Right hindlimb (tissue), 1 donor: ENCODE data around the gene SIAE.
"Not testable (repeated sequence)": the region's sequence is repeated elsewhere in the genome, so short reads cannot be mapped to it uniquely, and the experiment has no call there.

Source experiments
- DNase-seq: peaks from one replicate; pipeline ENCODE4 v3.0.0-alpha.2; 2018

Gene SIAE

GRCh38 chr11:124622531-124623451 lies 50.7 kb downstream of the SIAE start, which contains the start of gene TBRG1:
TBRG1 (plus strand) TSS chr11:124622864; CDS start chr11:124623084, 220 bp downstream.
- peak; percentile 96 for DNase-seq

GRCh38 chr11:124618863-124619262 lies 54.7 kb downstream of the SIAE start:
- no peak for DNase-seq

- peak; percentile 36 for DNase-seq
Observed at GRCh38 chr11:124612567-124613246, 60.8 kb downstream of the SIAE start.

GRCh38 chr11:124612045-124612444 lies 61.5 kb downstream of the SIAE start:
- DNase-seq = no peak

GRCh38 chr11:124611064-124611463 lies 62.5 kb downstream of the SIAE start, which contains the start of gene PANX3:
PANX3 (plus strand) TSS chr11:124611428; CDS start chr11:124611557, 129 bp downstream.
- peak; percentile 45 for DNase-seq

- no peak for DNase-seq
Observed at GRCh38 chr11:124610295-124610694, 63.2 kb downstream of the SIAE start.

- DNase-seq = no peak
Observed at GRCh38 chr11:124608147-124608546, 65.4 kb downstream of the SIAE start.

- no peak for DNase-seq
Observed at GRCh38 chr11:124605719-124606118, 67.8 kb downstream of the SIAE start.

- not testable (repeated sequence) for DNase-seq
Observed at GRCh38 chr11:124602723-124603122, 70.8 kb downstream of the SIAE start.

- DNase-seq = no peak
Observed at GRCh38 chr11:124602193-124602592, 71.3 kb downstream of the SIAE start.

GRCh38 chr11:124600621-124601320 lies 72.8 kb downstream of the SIAE start:
- no peak for DNase-seq

- DNase-seq = no peak
Observed at GRCh38 chr11:124597626-124598025, 75.9 kb downstream of the SIAE start.

GRCh38 chr11:124595302-124595701 lies 78.2 kb downstream of the SIAE start:
- DNase-seq = no peak

- no peak for DNase-seq
Observed at GRCh38 chr11:124592627-124593026, 80.9 kb downstream of the SIAE start.

GRCh38 chr11:124591430-124591829 lies 82.1 kb downstream of the SIAE start:
- no peak for DNase-seq

- DNase-seq = peak; percentile 67
Observed at GRCh38 chr11:124586238-124586860, 87.2 kb downstream of the SIAE start.

GRCh38 chr11:124584681-124585372 lies 88.7 kb downstream of the SIAE start:
- DNase-seq = no peak

- DNase-seq = no peak
Observed at GRCh38 chr11:124583781-124584180, 89.8 kb downstream of the SIAE start.
